ENCODE data around the gene GRN.
"Not testable (repeated sequence)": the region's sequence is repeated elsewhere in the genome, so short reads cannot be mapped to it uniquely, and the experiment has no call there.

Gene GRN

DNA sequence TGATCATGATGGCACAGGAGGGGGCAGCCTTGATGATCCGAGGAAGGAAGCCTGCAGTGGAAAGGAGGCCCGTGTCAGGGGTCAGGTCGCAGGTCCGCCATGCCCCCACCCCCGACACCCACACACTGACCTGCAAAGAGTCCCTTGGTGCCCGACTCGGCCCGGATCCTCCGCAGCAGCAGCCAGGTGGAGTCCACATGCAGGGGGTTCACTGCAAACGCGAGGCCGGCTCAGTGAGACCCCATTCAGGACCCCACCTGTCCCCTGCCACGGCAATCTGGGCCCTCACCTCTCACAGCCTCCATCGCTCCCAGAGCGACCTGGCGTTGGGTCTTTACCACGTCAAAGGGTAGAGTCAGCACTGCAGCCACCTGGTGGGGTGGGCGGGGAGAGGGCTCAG is 25.0 kb upstream of the GRN start:
- intact Hi-C loops (cut with DNase I), result loop anchor here (10.0 kb wide), 1 partner anchor 195 kb away; the partner anchor contains the start of gene HDAC5
- DNase-seq, result no peak

DNA sequence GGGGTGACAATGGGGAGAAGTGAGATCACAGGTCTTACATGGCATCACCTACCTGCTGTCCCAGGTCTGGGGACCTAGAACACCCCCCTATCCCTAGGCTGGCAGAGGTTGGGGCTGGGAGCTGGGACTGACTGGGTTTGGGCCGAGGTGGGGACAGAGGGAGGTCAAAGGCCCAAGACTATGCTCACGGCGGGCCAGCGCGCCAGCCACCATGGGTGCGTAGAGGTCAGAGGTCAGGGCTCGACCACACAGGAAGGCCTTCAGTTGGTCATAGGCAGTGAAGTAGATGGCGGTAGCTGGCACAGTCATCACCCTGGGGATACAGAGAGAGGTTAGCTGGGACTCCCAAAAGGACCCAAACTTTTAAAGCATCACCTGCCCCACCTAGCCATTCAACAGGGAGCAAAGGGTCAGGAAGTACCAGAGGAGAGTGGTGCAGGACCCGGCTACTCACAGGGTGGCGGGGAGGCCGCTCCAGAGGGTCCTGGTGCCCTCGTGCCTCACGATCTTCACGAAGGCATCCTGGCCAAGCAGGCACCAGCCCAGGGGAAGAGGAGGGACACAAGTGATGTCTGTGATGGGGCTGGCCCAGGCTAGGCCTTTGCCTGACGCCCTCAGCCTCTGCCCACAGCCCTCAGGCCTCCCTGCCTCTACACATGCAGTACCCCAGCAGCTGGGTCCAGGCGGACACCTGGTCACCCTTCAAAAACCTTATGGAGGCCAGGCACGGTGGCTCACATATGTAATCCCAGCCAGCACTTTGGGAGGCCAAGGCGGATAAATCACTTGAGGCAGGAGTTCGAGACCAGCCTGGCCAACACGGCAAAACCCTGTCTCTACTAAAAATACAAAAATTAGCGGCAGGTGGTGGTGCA is 23.6 kb upstream of the GRN start:
- DNase-seq, result peak in 1 of 10 donors; percentile 55
- intact Hi-C loops (cut with DNase I), result loop anchor here (10.0 kb wide), 1 partner anchor 197 kb away; the partner anchor contains the start of gene HDAC5

DNA sequence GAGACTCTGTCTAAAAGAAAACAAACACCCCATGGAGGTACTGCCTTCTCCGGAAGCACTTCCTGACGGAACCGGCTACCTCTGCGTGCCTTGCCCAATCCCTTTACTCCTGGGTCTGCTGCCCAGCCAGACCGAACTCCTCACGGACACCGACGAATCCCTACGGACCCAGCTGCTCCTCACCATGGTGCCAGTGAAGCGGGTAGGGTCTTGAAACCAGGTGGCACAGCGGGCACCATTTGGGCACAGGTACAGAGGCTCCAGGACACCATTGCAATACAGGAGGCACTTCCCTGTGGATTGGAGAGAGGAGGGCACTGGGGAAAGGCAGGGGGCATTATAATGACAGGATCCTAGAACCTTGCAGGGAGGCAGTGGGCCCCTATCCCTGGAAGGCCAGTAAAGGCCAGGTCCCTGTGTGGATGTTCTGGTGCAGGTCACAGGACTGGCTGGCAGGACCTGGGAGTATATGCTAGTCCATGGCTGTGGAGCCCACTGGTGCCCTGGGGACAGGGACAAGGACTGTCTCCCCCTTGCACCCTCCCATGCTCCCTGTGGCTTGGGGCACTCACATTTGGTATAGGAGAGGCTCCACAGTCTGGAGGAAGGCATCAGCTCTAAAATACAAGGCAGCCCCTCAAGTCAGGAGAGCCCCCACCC is 22.7 kb upstream of the GRN start:
- intact Hi-C loops (cut with DNase I), result loop anchor here (10.0 kb wide), 1 partner anchor 198 kb away; the partner anchor contains the start of gene HDAC5
- peak in 1 of 10 donors; percentile 53 for DNase-seq

DNA sequence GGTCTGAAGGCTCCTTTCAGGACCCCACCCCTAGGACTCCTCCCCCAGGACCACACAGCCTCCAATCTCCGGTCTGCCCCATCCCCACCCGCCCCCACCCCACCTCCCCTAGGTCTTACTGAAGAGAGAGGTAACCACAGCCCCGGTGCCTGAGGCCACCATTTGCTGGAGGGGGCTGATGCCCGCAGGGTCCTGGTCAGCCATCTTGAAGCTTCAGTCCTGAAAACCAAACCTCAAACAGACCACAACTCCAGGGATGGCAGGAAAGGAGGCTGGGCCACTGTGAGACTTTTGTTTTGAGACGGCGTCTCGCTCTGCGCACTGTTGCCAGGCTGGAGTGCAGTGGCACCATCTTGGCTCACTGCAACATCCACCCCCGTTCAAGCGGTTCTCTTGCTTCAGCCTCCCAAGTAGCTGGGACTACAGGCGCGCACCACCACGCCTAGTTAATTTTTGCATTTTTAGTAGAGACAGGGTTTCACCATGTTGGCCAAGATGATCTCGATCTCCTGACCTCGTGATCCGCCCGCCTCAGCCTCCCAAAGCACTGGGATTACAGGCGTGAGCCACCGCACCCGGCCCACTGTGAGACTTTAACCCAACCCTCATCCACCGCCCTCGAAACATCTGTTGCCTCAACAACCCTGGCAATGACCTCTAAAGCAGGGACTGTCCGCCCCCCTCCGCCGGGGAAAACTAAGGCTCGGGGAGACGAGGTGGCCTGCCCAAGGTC is 21.6 kb upstream of the GRN start:
- intact Hi-C loops (cut with DNase I), result loop anchor here (10.0 kb wide), 1 partner anchor 199 kb away; the partner anchor contains the start of gene HDAC5
- peak in 1 of 10 donors; percentile 23 for DNase-seq

DNA sequence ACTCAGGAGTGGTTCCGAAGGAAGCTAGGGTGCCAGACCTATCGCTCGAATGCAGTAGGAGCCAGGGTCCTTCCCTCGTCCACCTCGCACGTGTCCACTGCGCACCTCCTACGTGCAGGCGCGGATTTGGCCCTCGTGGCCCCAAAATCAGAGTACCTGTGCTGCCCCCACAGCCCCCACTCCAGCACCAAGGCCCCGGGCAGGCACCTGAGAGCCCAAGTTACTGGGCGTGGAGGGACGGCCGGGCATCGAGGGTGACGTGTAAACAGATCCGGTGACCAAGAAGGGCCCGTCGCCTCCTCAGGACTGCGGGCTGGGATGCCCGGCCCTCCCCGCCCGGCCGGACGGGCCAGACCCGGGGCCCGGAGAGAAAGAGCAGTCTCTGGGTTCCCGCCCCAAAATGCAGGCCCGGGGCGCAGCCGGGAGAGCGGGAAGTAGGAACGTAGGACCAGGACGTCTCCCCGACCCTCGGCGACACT is 21.0 kb upstream of the GRN start:
- intact Hi-C loops (cut with DNase I), result loop anchor here (10.0 kb wide), 1 partner anchor 199 kb away; the partner anchor contains the start of gene HDAC5
- peak in 1 of 10 donors; percentile 77 for DNase-seq

DNA sequence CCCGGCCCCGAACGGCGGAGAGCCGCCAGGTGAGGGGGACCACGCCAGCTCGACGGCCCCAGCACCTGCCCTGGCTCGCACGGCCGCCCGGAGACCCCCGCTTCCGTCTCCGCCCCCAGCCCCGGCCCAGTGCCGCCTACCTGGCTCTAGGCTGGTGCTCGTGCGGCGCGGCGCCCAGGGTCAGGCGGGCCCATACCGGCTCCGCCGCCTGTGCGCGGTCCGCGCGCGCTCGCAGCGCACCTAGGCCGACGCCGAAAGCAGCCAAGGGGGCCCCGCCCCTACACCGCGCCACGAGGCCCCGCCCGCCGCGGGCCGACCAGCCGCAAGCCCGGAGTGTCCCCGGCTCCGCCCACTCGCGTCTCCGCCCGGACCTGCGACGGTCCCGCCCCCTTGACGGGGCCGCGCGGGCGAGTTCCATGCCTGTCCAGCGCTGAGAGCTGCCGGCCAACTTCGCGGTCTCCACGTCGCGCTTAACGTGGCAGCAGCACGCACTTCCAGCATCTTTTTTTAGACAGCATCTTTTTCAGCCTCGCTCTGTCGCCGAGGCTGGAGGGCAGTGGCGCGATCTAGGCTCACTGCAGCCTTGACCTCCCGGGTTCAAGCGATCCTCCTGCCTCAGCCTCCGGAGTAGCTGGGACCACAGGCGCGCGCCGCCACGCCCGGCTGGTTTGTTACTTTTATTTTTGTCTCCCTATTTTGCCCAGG is 20.4 kb upstream of the GRN start, which contains the start of gene SLC25A39:
Gene SLC25A39 (minus strand): TSS at position 253 of the 705 bp plus-strand sequence. CDS start 1,261 bp downstream, outside the sequence.
- intact Hi-C loops (cut with DNase I), result loop anchor here (5.0 to 10.0 kb wide), 2 partner anchors 182 to 200 kb away; partner anchors contain the start of genes HDAC5 and HROB
- DNase-seq, result peak; percentile 91 to 99 (median 95)

DNA sequence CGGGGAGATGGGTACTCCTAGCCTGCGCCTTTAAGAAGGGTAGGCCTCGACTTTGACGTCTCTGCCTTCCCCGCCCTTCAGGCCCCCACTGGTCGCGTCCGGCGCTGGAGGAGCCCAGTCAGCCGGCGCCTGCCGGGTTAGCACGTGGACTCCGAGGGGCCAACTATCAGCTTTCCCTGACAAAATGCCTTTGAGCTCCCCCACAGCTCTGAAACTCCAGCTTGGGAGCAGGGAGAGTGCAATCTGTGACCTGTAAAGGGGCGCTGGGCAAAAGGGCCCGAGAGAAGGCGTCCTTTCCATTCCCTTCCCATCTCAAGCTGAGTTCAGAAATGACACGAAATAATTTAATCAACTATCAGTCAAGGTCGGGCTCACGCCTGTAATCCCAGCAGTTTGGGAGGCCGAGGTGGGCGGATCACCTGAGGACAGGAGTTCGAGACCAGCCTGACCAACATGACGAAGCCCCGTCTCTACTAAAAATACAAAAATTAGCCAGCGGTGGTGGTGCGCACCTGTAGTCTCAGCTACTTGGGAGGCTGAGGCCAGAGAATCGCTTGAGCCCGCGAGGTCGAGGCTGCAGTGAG is 18.1 kb upstream of the GRN start:
- peak; percentile 98 to 100 (median 100) for DNase-seq
- intact Hi-C loops (cut with DNase I), result loop anchor here (2.0 to 10.0 kb wide), 4 partner anchors 18 to 202 kb away; partner anchors contain the start of genes HDAC5, HROB, RUNDC3A and UBTF

DNA sequence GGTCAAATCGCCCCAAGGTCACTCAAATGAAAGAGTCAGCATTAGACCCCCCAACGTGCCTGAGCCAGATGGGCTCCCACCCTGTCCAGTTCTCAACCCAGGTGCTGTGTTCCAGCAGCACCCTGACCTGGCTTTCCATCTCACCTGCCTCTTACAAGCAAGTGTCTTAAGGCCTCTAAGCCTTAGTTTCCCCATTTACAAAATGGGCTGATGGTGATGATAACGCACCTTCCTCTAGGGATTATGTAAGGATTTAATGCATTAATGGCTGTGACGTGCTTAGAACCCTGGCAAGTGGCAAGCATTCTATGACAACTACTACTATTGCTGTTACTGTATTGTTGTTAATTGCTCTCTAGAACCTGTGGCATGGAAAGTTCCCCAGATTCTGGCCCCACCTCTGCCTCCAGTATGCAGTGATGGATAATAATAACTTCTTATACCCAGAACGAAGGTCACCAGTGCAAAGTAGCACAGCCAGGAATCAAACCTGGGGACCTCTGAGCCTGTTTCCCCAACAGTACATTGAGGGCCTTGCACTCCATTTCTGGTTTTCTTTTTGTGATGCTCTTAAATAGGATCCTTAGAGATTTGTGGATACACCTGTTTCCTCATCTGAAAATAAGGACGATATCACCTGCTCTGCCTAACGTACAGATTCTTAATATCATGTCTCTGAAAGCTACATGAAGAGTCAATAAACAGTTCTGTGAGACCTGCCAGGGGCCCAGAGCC is 17.2 kb upstream of the GRN start:
- no peak for DNase-seq
- intact Hi-C loops (cut with DNase I), result loop anchor here (2.0 to 10.0 kb wide), 4 partner anchors 19 to 203 kb away; partner anchors contain the start of genes HDAC5, HROB, RUNDC3A and UBTF

DNA sequence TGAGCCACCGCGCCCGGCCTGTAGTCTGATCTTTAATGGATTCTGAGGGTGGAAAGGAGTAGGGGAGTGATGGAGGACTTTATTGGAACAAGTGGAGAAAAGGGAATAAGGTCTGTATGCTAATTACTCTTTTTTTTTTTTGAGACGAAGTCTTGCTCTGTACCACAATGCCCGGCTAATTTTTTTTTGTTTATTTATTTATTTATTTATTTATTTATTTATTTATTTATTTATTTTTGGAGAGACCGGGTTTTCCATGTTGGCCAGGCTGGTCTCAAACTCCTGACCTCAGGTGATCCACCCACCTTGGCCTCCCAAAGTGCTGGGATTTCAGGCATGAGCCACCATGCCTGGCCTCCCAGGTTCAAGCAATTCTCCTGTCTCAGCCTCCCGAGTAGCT is 15.6 kb upstream of the GRN start:
- intact Hi-C loops (cut with DNase I), result loop anchor here (5.0 to 10.0 kb wide), 2 partner anchors 187 to 205 kb away; partner anchors contain the start of genes HDAC5 and HROB

DNA sequence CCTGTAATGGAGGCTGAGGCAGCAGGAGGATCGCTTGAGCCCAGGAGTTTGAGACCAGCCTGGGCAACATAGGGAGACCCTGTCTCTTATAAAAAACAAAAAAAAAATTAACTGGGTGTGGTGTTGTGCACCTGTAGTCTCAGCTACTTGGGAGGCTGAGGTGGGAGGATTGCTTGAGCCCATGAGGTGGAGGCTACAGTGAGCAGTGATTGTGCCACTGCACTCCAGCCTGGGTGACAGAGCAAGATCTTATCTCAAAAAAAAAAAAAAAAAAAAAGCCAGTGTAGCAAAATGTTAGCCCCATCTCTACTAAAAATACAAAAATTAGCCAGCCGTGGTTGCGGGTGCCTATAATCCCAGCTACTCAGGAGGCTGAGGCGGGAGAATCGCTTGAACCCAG is 14.8 kb upstream of the GRN start:
- intact Hi-C loops (cut with DNase I), result loop anchor here (2.0 kb wide), 1 partner anchor 119 kb away; no protein-coding TSS in a partner anchor
- DNase-seq, result not testable (repeated sequence)

More for the DNA sequence above, 15.6 kb upstream of the GRN start:
- DNase-seq, result not testable (repeated sequence)

DNA sequence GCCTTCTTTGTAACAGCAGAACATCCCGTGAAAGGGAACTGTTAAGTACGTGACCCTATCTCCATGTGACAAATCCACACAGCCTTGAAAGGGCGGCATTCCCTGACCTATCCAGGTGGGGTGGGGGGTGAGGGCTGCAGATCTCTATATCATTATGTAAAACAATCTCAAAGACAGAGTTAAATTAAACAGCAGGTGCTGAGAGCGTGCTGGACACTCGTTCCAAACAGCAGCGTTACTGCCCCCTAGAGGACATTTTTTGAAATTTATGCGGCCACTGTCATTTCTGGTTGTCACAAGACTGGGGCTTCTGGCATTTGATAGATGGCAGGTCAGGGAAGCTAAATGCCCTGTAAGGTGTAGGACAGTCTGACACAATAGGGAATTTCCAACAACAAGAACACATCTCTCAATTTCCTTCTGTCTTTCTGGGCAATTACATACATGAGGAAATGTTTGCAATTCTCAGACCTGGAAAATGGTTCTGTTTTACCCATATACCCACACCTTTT is 13.8 kb upstream of the GRN start:
- peak in 5 of 10 donors; percentile 62 to 85 (median 65) for DNase-seq

DNA sequence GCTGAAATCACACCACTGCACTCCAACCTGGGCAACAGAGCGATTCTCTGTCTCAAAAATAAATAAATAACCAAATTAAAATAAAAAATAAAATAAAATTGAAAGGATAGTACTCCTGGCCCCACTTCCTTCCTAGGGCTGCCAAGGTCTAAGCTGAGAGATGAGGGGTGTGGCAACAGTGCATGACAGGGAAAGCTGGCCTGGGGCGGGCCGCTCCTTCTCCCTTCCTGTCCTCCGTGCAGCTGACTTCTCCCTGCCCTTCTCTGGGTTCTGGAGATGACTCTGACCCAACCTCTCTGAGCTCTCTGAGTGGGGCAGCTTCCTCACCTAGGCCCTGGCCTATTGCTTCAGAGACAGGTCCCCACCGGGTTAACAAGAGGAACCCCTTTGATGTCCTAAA is 11.7 kb upstream of the GRN start:
- intact Hi-C loops (cut with DNase I), result no loop called here
- no peak for DNase-seq

More for the DNA sequence above, 13.8 kb upstream of the GRN start:
- intact Hi-C loops (cut with DNase I), result loop anchor here (2.0 kb wide), 1 partner anchor 121 kb away; no protein-coding TSS in a partner anchor

DNA sequence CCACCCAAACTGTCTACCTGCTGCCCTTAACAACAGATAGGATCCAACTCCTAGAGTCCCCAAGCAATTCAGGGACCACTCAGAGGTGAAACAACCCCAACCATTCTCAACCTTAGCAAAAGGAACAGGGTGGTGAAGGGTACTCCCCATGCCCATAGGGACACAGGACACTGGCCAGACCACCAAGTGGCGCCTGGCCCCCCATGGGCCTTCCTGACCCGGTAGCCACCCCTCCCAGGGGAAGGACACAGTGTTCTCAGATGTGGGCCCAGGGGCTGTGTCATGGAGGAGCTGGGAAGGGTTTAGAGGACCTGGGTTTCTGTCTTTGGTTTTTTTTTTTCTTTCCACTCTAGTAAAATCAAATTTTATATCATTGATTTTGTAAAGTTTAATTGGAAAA is 10.8 kb upstream of the GRN start:
- DNase-seq, result no peak
- intact Hi-C loops (cut with DNase I), result no loop called here

DNA sequence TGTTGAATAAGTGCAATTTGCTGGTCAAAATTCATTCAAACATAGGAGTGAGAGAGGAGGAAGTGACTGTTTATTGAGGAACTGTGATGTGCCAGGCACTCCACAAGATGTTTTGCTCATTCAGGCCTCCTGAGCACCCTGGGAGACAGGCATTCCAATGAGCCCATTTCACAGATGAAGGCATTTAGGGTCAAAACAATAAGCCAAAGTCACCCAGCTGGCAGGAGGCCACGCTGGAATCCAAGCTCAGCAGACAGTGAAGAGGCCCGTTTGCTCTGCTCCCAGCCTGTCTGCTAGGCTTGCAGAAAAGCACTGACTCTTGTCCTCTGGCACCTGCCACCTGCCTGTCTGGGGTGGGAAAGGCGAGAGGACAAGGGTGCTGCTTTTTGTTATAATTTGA is 10.4 kb upstream of the GRN start:
- intact Hi-C loops (cut with DNase I), result no loop called here
- DNase-seq, result no peak

DNA sequence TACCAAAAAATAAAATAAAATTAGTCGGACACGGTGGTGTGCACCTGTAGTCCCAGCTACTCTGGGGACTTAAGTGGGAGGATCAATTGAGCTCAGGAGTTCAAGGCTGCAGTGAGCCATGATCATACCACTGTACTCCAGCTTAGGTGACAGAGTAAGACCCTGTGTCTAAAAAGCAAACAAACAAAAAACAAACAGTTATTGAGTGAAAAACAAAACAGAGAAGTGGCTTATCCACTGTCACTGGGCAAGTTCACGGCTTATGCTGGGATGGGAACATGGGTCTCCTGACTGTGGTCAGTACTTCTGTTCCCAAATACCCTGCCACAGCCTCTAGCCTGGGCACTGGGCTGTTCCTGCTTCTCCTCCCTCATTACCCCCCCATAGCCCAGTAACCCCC is 9.5 kb upstream of the GRN start:
- intact Hi-C loops (cut with DNase I), result no loop called here
- DNase-seq, result no peak

DNA sequence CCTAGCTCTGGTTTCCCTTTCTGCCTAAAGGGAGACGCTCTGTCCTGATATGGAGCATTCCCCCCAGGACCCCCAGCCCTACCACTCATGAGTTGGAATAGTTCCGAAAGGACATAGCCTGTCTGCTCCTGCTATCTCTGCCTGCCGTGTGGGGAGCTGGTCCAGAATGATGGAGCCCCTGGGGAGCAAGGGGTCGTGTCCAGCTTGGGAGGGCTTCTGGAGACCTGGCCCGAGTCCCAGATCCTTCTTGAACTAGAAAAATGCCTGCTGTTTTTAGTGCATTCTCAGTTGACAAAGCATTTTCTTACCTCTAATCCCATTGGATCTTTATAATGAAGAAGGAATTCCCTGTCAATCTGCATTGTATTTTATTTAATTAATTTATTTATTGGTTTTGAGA is 9.1 kb upstream of the GRN start:
- no peak for DNase-seq
- intact Hi-C loops (cut with DNase I), result no loop called here

DNA sequence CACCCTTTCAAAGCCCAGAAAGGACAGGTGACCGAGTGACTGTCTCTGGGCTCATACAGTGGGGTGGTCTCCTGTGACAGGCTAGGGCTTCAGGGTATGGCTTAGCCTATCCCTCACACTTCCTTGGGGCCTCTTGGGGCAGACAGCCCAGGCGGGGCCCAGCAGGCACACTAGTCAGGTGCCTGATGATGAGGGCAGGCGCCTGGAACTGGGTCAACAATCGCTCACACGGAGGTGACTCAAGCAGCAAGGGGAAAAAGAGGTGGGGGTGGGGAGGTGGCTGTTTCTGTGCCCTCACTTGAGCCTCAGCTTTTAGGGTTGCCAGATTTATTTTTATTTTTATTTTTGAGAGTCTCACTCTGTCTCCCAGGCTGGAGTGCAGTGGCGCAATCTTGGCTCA is 6.4 kb upstream of the GRN start:
- intact Hi-C loops (cut with DNase I), result no loop called here
- DNase-seq, result no peak

DNA sequence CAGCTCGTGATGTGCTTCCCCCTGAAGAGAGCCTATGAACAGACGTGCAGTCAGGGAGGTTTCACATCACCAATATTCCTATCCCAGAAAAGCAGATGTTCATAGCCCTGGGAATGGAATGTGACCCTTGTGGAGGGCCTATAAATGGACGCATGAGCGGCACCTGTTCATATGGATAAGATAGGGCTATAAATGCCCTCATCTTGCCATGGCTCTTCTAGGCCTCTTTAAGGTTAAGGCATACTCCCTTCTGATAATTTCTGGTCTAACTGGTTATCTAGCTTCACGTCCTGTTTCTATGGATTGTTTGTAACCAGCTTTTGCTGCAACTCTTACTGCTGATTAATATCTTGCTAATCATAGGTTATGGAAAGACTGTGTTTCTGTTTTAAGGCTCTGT is 4.5 kb upstream of the GRN start:
- DNase-seq; intact Hi-C loops (cut with DNase I): not testable (repeated sequence)
